GM13976 (cell line): ENCODE measurements around the gene KIAA0753.
"Not testable (repeated sequence)": the region's sequence is repeated elsewhere in the genome, so short reads cannot be mapped to it uniquely, and the experiment has no call there.

Source experiments
- DNase-seq: peaks from one replicate; pipeline ENCODE4 v3.0.0; 2012; ENCODE audit warnings: low spot score
- CTCF ChIP-seq: IDR thresholded peaks from 2 replicates; pipeline ENCODE4 v1.5.1; 2012; ENCODE audit warnings: borderline replicate concordance, mild to moderate bottlenecking; ENCODE audit not compliant: insufficient read depth; ENCODE audit errors: extremely low read depth, missing control alignments, control extremely low read depth
- in situ Hi-C: fragments of 300-500 bp; cut with MboI; formaldehyde crosslinking; loops from one replicate; pipeline ENCODE4 v1.12.0; 2022; ENCODE audit warnings: low sequenced_read_pairs, mixed read lengths, inconsistent platforms; ENCODE audit not compliant: unreplicated experiment

KIAA0753 gene

GRCh38 chr17:6597727-6598126 lies 42.8 kb downstream of the KIAA0753 start:
- no peak for TF ChIP-seq CTCF
- in situ Hi-C loops: no loop called here

GRCh38 chr17:6596941-6597340 lies 43.6 kb downstream of the KIAA0753 start:
- in situ Hi-C loops: no loop called here
- no peak for TF ChIP-seq CTCF
- no peak for DNase-seq

More at GRCh38 chr17:6597727-6598126, 42.8 kb downstream of the KIAA0753 start:
- no peak for DNase-seq

GRCh38 chr17:6596511-6596910 lies 44.0 kb downstream of the KIAA0753 start:
- in situ Hi-C loops: no loop called here
- no peak for TF ChIP-seq CTCF
- DNase-seq: no peak

GRCh38 chr17:6596081-6596480 lies 44.4 kb downstream of the KIAA0753 start:
- TF ChIP-seq CTCF: no peak
- in situ Hi-C loops: no loop called here
- no peak for DNase-seq

- DNase-seq, in situ Hi-C loops: not testable (repeated sequence)
Measured at GRCh38 chr17:6593371-6593770, 47.1 kb downstream of the KIAA0753 start.

- no peak for TF ChIP-seq CTCF
- no peak for DNase-seq
- in situ Hi-C loops: no loop called here
Measured at GRCh38 chr17:6592173-6592572, 48.3 kb downstream of the KIAA0753 start.

- DNase-seq: no peak
- in situ Hi-C loops: no loop called here
Measured at GRCh38 chr17:6591599-6592158, 48.8 kb downstream of the KIAA0753 start.

More at GRCh38 chr17:6591599-6592158, 48.8 kb downstream of the KIAA0753 start:
- no peak for TF ChIP-seq CTCF
